ENCODE results near the gene ATAD3B. TPM values are rescaled to one million over a fixed set of nuclear protein-coding genes. Genes with fewer than 3 reads are reported as not detected.
"Not testable (repeated sequence)": the region's sequence is repeated elsewhere in the genome, so short reads cannot be mapped to it uniquely, and the experiment has no call there.

Gene ATAD3B
- polyA plus RNA-seq, 4 donors, result 17.4 to 34.5 (median 19.4) TPM

DNA sequence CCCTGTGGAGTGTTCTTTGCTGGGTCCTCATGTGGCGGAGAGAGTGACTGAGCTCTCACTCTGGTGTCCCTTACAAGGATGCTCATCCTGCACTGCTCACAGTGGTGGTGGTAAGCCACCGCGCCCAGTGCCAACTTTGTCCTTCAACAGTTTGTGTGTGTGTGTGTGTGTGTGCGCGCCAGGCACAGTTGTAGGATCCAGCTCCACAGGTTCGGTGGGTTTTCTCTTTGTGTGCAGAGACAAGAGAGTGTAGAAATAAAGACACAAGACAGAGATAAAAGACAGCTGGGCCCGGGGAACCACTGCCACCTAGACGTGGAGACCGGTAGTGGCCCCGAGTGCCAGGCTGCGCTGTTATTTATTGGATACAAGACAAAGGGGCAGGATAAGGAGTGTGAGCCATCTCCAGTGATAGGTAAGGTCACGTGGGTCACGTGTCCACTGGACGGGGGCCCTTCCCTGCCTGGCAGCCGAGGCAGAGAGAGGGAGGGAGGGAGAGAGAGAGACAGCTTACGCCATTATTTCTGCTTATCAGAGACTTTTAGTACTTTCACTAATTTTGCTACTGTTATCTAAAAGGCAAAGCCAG lies 33.3 kb downstream of the ATAD3B start:
- not testable (repeated sequence) for H3K4me3 ChIP-seq (ENCODE audit: low read depth in 1 of 3, low read length in 3 of 3); FAIRE-seq

DNA sequence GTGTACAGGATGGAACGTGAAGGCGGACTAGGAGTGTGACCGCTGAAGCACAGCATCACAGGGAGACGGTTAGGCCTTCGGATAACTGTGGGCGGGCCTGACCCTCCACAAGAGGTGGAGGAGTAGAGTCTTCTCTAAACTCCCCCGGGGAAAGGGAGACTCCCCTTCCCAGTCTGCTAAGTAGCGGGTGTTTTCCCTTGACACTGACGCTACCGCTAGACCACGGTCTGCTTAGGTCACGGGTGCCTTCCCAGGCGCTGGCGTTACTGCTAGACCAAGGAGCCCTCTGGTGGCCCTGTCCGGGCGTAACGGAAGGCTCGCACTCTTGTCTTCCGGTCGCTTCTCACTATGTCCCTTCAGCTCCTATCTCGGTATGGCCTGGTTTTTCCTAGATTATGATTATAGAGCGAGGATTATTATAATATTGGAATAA lies 33.8 kb downstream of the ATAD3B start:
- H3K4me3 ChIP-seq (ENCODE audit: low read depth in 1 of 3, low read length in 3 of 3); H3K4me1 ChIP-seq (ENCODE audit: control insufficient read depth in 3 of 3, insufficient read depth in 2 of 3, low read depth in 1 of 3, low read length in 2 of 3); FAIRE-seq; H3K36me3 ChIP-seq (ENCODE audit: control insufficient read depth in 3 of 3, insufficient read depth in 2 of 3, low read depth in 1 of 3, low read length in 3 of 3); H3K9me3 ChIP-seq (ENCODE audit: control insufficient read depth in 2 of 2, insufficient read depth in 1 of 2, low read depth in 1 of 2, low read length in 1 of 2); H3K27me3 ChIP-seq (ENCODE audit: control insufficient read depth in 3 of 3, insufficient read depth in 3 of 3, low read length in 3 of 3): not testable (repeated sequence)
- 8 to 15% (median 14%) methylated on average over 10 to 16 of the region's 22 CpGs for WGBS, 3 donors
- peak overlapping the region; percentile 48 to 77 (median 51) for H3K27ac ChIP-seq (ENCODE audit: low read depth in 1 of 3, low read length in 2 of 3)
- DNase-seq, result peak in 1 of 2 donors; percentile 38

More for the DNA sequence above, 33.3 kb downstream of the ATAD3B start:
- H3K9me3 ChIP-seq (ENCODE audit: control insufficient read depth in 2 of 2, insufficient read depth in 1 of 2, low read depth in 1 of 2, low read length in 1 of 2); H3K36me3 ChIP-seq (ENCODE audit: control insufficient read depth in 3 of 3, insufficient read depth in 2 of 3, low read depth in 1 of 3, low read length in 3 of 3); H3K4me1 ChIP-seq (ENCODE audit: control insufficient read depth in 3 of 3, insufficient read depth in 2 of 3, low read depth in 1 of 3, low read length in 2 of 3); H3K27me3 ChIP-seq (ENCODE audit: control insufficient read depth in 3 of 3, insufficient read depth in 3 of 3, low read length in 3 of 3): not testable (repeated sequence)
- WGBS, 3 donors, result 7 to 28% (median 21%) methylated on average over 15 to 16 of the region's 16 CpGs
- peak; percentile 67 to 78 for DNase-seq
- H3K27ac ChIP-seq (ENCODE audit: low read depth in 1 of 3, low read length in 2 of 3), result peak overlapping the region; percentile 48 to 77 (median 51)

DNA sequence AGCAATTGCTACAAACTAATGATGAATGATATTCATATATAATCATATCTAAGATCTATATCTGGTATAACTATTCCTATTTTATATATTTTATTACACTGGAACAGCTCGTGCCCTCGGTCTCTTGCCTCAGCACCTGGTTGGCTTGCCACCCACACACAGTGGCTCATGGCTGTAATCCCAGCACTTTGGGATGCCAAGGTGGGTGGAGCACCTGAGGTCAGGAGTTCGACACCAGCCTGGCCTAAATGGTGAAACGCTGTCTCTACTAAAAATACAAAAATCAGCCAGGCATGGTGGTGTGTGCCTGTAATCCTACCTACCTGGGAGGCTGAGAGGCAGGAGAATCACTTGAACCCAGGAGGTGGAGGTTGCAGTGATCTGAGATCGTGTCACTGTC lies 34.2 kb downstream of the ATAD3B start:
- WGBS, 3 donors, result 38 to 74% (median 64%) methylated on average over 5 of the region's 5 CpGs
- not testable (repeated sequence) for H3K4me3 ChIP-seq (ENCODE audit: low read depth in 1 of 3, low read length in 3 of 3); FAIRE-seq; H3K9me3 ChIP-seq (ENCODE audit: control insufficient read depth in 2 of 2, insufficient read depth in 1 of 2, low read depth in 1 of 2, low read length in 1 of 2); DNase-seq; H3K36me3 ChIP-seq (ENCODE audit: control insufficient read depth in 3 of 3, insufficient read depth in 2 of 3, low read depth in 1 of 3, low read length in 3 of 3); H3K27me3 ChIP-seq (ENCODE audit: control insufficient read depth in 3 of 3, insufficient read depth in 3 of 3, low read length in 3 of 3)
- Histone ChIP-seq H3K4me1 (ENCODE audit: control insufficient read depth in 3 of 3, insufficient read depth in 2 of 3, low read depth in 1 of 3, low read length in 2 of 3) (peaks cover 0 to 12% (median 0%) of the 10 kb centered on the region in 3 donors), H3K27ac (ENCODE audit: low read depth in 1 of 3, low read length in 2 of 3) (peak overlapping the region; percentile 38 to 85 (median 60))

DNA sequence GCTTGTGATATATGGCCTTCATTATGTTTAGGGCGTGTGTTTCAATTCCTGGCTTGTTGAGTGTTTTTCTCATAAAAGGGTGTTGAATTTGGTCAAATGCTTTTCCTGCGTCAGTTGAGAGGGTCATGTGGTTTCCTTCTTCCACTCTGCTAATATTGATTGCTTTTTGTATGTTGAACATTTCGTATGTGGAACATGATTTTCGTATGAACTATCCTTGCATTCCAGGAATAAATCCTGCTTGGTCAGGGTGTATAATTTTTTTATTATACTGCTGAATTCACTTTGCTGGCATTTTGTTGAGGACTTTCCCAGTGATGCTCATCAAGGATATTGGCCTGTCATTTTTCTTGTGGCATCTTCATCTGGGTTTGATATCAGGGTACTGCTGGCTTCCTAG lies 35.7 kb downstream of the ATAD3B start:
- H3K36me3 ChIP-seq (ENCODE audit: control insufficient read depth in 3 of 3, insufficient read depth in 2 of 3, low read depth in 1 of 3, low read length in 3 of 3), result no peaks in the 10 kb centered on the region
- FAIRE-seq, result no peak
- DNase-seq, result no peak
- no peaks in the 10 kb centered on the region for H3K27me3 ChIP-seq (ENCODE audit: control insufficient read depth in 3 of 3, insufficient read depth in 3 of 3, low read length in 3 of 3)
- H3K9me3 ChIP-seq (ENCODE audit: control insufficient read depth in 2 of 2, insufficient read depth in 1 of 2, low read depth in 1 of 2, low read length in 1 of 2), result no peaks in the 10 kb centered on the region
- peaks cover 0 to 16% (median 0%) of the 10 kb centered on the region in 3 donors for H3K4me1 ChIP-seq (ENCODE audit: control insufficient read depth in 3 of 3, insufficient read depth in 2 of 3, low read depth in 1 of 3, low read length in 2 of 3)
- no peak overlapping the region for H3K27ac ChIP-seq (ENCODE audit: low read depth in 1 of 3, low read length in 2 of 3)
- no peak overlapping the region for H3K4me3 ChIP-seq (ENCODE audit: low read depth in 1 of 3, low read length in 3 of 3)
- WGBS, 3 donors, result 88 to 92% (median 92%) methylated on average over 4 of the region's 4 CpGs

DNA sequence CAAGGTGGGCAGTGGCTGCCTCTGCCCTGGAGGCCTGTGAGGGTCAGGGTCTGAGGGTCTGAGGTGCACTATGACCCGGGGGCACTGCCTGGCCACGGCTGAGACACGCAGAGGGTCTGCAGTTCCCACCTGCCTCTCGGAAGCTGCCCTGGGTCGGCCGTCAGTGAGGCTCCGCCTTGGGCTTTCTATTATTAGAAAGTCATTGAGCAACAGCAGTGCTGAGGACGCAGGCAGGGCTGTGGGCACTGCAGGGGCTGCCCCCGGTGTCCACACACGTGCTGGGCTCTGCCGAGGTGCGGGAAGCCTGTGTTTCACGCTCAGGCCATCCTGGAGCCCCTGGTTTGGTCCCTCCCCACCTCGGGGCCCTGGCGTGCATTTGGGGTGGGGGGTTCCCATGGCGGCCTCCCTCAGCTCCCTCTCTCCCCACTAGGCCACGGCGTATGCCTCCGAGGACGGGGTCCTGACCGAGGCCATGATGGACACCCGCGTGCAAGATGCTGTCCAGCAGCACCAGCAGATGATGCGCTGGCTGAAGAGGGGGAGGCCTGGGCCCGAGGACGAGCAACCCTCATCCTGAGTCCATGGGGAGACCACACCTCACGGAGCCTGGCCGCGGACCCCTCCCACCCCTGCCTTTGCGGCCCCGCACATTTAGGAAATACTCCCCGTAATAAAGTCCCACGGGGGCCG lies 37.4 kb downstream of the ATAD3B start:
- H3K27ac ChIP-seq (ENCODE audit: low read depth in 1 of 3, low read length in 2 of 3); H3K36me3 ChIP-seq (ENCODE audit: control insufficient read depth in 3 of 3, insufficient read depth in 2 of 3, low read depth in 1 of 3, low read length in 3 of 3); H3K27me3 ChIP-seq (ENCODE audit: control insufficient read depth in 3 of 3, insufficient read depth in 3 of 3, low read length in 3 of 3); FAIRE-seq; DNase-seq; H3K9me3 ChIP-seq (ENCODE audit: control insufficient read depth in 2 of 2, insufficient read depth in 1 of 2, low read depth in 1 of 2, low read length in 1 of 2); H3K4me3 ChIP-seq (ENCODE audit: low read depth in 1 of 3, low read length in 3 of 3): not testable (repeated sequence)
- peaks cover 0 to 16% (median 0%) of the 10 kb centered on the region in 3 donors for H3K4me1 ChIP-seq (ENCODE audit: control insufficient read depth in 3 of 3, insufficient read depth in 2 of 3, low read depth in 1 of 3, low read length in 2 of 3)
- WGBS, 3 donors, result 75 to 81% (median 76%) methylated on average over 15 to 29 of the region's 34 CpGs

DNA sequence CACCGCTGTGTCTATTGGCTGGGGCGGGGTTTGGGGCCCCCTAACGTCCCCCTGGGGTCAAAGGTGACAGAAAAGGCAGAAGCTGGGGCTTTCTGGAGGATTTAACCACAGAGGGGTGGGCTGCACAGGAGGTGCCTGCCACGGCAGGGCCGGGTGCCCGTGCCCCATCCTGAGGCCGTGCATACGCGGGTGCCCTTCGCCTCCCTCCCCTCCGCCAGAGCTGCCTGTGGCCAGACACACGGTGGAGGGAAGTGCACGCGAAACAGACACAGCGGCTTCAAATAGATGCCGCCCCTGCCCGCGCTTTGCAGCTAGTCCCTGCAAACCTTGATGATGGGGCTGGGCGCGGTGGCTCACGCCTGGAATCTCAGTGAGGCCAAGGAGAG lies 37.9 kb downstream of the ATAD3B start:
- peaks cover 0 to 16% (median 0%) of the 10 kb centered on the region in 3 donors for H3K4me1 ChIP-seq (ENCODE audit: control insufficient read depth in 3 of 3, insufficient read depth in 2 of 3, low read depth in 1 of 3, low read length in 2 of 3)
- not testable (repeated sequence) for H3K9me3 ChIP-seq (ENCODE audit: control insufficient read depth in 2 of 2, insufficient read depth in 1 of 2, low read depth in 1 of 2, low read length in 1 of 2); H3K27me3 ChIP-seq (ENCODE audit: control insufficient read depth in 3 of 3, insufficient read depth in 3 of 3, low read length in 3 of 3); H3K4me3 ChIP-seq (ENCODE audit: low read depth in 1 of 3, low read length in 3 of 3); H3K36me3 ChIP-seq (ENCODE audit: control insufficient read depth in 3 of 3, insufficient read depth in 2 of 3, low read depth in 1 of 3, low read length in 3 of 3); FAIRE-seq; DNase-seq; H3K27ac ChIP-seq (ENCODE audit: low read depth in 1 of 3, low read length in 2 of 3)
- WGBS, 3 donors, result 65 to 84% (median 71%) methylated on average over 10 to 21 of the region's 21 CpGs

DNA sequence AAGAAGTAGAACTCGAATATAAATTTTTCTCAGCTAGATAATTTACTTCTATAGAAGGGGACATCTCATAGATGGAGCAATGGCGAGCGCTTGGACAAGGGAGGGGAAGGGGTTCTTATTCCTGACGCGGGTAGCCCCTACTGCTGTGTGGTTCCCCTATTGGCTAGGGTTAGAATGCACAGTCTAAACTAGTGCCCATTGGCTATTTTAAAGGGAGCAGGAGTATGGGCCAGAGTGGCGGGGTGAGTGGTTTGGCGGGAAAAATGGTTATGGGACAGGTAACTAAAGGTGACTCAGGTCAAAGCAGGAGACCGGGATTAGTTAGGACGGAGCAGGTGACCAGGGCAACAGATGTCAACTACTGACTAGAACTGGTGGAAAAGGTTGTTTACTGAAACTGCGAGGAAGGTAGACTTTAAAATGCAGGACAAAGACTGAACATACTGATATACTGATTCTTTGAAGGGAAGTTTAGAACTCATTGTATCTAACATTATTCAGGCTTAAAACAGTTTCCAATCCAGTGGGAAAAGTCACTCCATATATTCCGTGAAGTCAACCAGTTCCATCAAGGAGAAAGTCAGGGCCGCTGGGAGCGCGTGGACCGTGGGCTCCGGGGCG lies 39.5 kb downstream of the ATAD3B start:
- FAIRE-seq, result no peak
- H3K27me3 ChIP-seq (ENCODE audit: control insufficient read depth in 3 of 3, insufficient read depth in 3 of 3, low read length in 3 of 3), result no peaks in the 10 kb centered on the region
- H3K4me1 ChIP-seq (ENCODE audit: control insufficient read depth in 3 of 3, insufficient read depth in 2 of 3, low read depth in 1 of 3, low read length in 2 of 3), result peaks cover 0 to 6% (median 0%) of the 10 kb centered on the region in 3 donors
- peak overlapping the region; percentile 86 to 96 (median 86) for H3K4me3 ChIP-seq (ENCODE audit: low read depth in 1 of 3, low read length in 3 of 3)
- whole genome bisulfite sequencing, 3 donors, result 8 to 16% (median 16%) methylated on average over 13 to 17 of the region's 17 CpGs
- peak overlapping the region; percentile 62 to 98 (median 96) for H3K27ac ChIP-seq (ENCODE audit: low read depth in 1 of 3, low read length in 2 of 3)
- no peaks in the 10 kb centered on the region for H3K9me3 ChIP-seq (ENCODE audit: control insufficient read depth in 2 of 2, insufficient read depth in 1 of 2, low read depth in 1 of 2, low read length in 1 of 2)
- DNase-seq, result peak in 1 of 2 donors; percentile 17
- peaks cover 0 to 13% (median 0%) of the 10 kb centered on the region in 3 donors for H3K36me3 ChIP-seq (ENCODE audit: control insufficient read depth in 3 of 3, insufficient read depth in 2 of 3, low read depth in 1 of 3, low read length in 3 of 3)

DNA sequence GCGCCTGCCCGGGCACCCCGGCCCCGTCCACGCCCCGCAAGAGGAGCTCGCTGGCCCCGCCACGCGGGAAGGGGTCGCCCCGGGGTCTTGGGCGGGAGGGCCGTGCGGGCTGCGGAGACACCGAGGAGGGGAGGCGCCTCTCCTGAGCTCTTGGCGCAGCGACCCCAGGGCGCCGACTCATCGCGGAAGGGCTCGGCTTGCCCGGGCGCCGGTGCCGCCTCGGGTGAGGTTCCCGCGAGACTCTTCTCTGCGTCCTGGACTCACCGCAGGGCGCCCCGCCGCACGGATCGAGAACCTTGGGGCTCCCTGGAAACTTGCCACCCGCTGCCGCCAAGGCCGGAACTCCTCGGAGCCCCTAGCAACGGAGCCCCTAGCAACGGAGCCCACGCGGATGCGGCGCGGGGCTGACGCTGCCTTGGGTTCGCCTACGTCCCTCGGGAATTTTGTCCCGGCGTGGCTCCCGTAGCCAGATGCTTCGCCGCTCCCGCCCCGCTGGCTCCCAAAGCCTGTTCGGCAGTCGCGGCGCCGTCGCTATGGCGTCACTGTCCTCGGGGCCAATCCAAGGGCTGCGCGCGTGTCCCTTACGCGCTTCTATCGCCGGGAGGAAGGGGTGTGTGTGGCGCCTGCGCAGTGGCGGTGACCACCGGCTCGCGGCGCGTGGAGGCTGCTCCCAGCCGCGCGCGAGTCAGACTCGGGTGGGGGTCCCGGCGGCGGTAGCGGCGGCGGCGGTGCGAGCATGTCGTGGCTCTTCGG lies 40.1 kb downstream of the ATAD3B start, which contains the start of gene ATAD3A:
ATAD3A (plus strand) TSS at position 630 of the 753 bp plus-strand sequence; CDS start at position 737, 107 bp downstream.
- H3K4me1 ChIP-seq (ENCODE audit: control insufficient read depth in 3 of 3, insufficient read depth in 2 of 3, low read depth in 1 of 3, low read length in 2 of 3), result peaks cover 0 to 6% (median 0%) of the 10 kb centered on the region in 3 donors
- peak within 1 kb of the TSS; percentile 62 to 98 (median 96) for H3K27ac ChIP-seq (ENCODE audit: low read depth in 1 of 3, low read length in 2 of 3)
- 0 to 1% (median 0%) methylated on average over 71 to 99 of the region's 99 CpGs for WGBS, 3 donors
- no peaks in the 10 kb centered on the region for H3K9me3 ChIP-seq (ENCODE audit: control insufficient read depth in 2 of 2, insufficient read depth in 1 of 2, low read depth in 1 of 2, low read length in 1 of 2)
- peak within 1 kb of the TSS; percentile 86 to 96 (median 86) for H3K4me3 ChIP-seq (ENCODE audit: low read depth in 1 of 3, low read length in 3 of 3)
- no peaks in the 10 kb centered on the region for H3K27me3 ChIP-seq (ENCODE audit: control insufficient read depth in 3 of 3, insufficient read depth in 3 of 3, low read length in 3 of 3)
- DNase-seq (peak; percentile 98 to 100), FAIRE-seq (no peak)
- peaks cover 0 to 20% (median 0%) of the 10 kb centered on the region in 3 donors for H3K36me3 ChIP-seq (ENCODE audit: control insufficient read depth in 3 of 3, insufficient read depth in 2 of 3, low read depth in 1 of 3, low read length in 3 of 3)
